Neutrophil (primary cell): ENCODE data around the gene MAP2.

Experiments
- H3K27ac ChIP-seq: fragments of 200-600 bp; sonication (generic); 2 replicates; pipeline ENCODE4 v1.5.1; 2016; ENCODE audit warnings: mild to moderate bottlenecking, moderate library complexity
- H3K27me3 ChIP-seq: fragments of 200-600 bp; sonication (generic); 2 replicates; pipeline ENCODE4 v1.6.0; 2016; ENCODE audit warnings: mild to moderate bottlenecking
- H3K36me3 ChIP-seq: fragments of 200-600 bp; sonication (generic); 2 replicates; pipeline ENCODE4 v1.5.1; 2017
- H3K4me1 ChIP-seq, 2 experiments: fragments of 200-600 bp in 1 of 2; sonication (generic) in 1 of 2; 1 replicate in 1 of 2; 2 replicates in 1 of 2; pipeline versions ENCODE4 v1.5.1 to v1.6.1; 2013 to 2016; ENCODE audit warnings: low read depth in 1 of 2, low read length in 1 of 2, mild to moderate bottlenecking in 1 of 2, moderate library complexity in 1 of 2; ENCODE audit not compliant: control insufficient read depth in 1 of 2, insufficient read depth in 1 of 2
- H3K4me3 ChIP-seq, 2 experiments: fragments of 200-600 bp in 1 of 2; sonication (generic) in 1 of 2; 1 replicate in 1 of 2; 2 replicates in 1 of 2; pipeline ENCODE4 v1.5.1; 2013 to 2016; ENCODE audit warnings: low read depth in 1 of 2, low read length in 1 of 2, mild to moderate bottlenecking in 1 of 2, moderate library complexity in 1 of 2
- H3K9me3 ChIP-seq: fragments of 200-600 bp; sonication (generic); 2 replicates; pipeline ENCODE4 v1.5.1; 2016
- TF ChIP-seq, protein P1 (sequence below): fragments of 200-600 bp; sonication (generic); IDR thresholded peaks from 2 replicates; pipeline ENCODE4 v1.5.1; 2016; ENCODE audit warnings: antibody characterized with exemption

The MAP2 gene

DNA sequence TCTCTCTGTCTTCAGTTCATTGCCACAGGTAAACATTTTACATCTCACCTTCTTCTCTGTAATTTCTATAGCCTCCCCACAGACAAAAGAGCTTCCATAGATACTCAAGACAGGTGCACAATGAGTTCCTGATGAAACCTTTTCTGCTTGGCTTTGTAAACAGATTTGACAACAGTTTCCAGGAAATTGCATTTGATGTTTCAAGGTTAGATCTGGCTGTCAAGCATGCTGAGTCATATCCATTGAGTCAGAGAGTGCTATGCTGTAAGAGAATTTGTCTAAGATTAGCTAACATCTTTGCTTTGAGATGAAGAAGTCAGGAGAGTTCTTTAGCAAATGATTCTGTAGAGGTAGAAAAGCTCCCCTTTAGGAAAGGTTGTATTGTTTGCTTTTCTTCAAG is 40.6 kb upstream of the MAP2 start:
- Histone ChIP-seq H3K4me1 (no peaks in the 10 kb centered on the region), H3K36me3 (no peaks in the 10 kb centered on the region), H3K27me3 (no peaks in the 10 kb centered on the region), H3K4me3 (no peak overlapping the region), H3K27ac (no peak overlapping the region), H3K9me3 (no peaks in the 10 kb centered on the region)
- TF ChIP-seq, protein P1, sequence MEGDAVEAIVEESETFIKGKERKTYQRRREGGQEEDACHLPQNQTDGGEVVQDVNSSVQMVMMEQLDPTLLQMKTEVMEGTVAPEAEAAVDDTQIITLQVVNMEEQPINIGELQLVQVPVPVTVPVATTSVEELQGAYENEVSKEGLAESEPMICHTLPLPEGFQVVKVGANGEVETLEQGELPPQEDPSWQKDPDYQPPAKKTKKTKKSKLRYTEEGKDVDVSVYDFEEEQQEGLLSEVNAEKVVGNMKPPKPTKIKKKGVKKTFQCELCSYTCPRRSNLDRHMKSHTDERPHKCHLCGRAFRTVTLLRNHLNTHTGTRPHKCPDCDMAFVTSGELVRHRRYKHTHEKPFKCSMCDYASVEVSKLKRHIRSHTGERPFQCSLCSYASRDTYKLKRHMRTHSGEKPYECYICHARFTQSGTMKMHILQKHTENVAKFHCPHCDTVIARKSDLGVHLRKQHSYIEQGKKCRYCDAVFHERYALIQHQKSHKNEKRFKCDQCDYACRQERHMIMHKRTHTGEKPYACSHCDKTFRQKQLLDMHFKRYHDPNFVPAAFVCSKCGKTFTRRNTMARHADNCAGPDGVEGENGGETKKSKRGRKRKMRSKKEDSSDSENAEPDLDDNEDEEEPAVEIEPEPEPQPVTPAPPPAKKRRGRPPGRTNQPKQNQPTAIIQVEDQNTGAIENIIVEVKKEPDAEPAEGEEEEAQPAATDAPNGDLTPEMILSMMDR = no peak

DNA sequence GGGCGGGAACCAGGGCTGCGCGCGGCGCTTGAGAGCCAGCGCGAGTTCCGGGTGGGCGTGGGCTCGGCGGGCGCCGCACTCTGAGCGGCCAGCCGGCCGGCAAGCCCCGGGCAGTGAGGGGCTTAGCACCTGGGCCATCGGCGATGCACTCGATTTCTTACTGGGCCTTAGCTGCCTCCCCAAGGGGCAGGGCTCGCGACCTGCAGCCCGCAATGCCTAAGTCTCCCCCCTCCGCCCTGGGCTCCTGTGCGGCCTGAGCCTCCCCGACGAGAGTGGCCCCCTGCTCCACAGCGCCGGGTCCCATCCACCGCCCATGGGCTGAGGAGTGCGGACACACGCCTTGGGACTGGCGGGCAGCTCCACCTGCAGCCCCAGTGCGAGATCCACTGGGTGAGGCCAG is 36.5 kb upstream of the MAP2 start:
- H3K4me3 ChIP-seq = no peak overlapping the region
- H3K36me3 ChIP-seq = no peaks in the 10 kb centered on the region
- H3K27me3 ChIP-seq = no peaks in the 10 kb centered on the region
- TF ChIP-seq, protein P1 = no peak
- H3K9me3 ChIP-seq = no peaks in the 10 kb centered on the region
- no peak overlapping the region for H3K27ac ChIP-seq
- H3K4me1 ChIP-seq = no peaks in the 10 kb centered on the region

DNA sequence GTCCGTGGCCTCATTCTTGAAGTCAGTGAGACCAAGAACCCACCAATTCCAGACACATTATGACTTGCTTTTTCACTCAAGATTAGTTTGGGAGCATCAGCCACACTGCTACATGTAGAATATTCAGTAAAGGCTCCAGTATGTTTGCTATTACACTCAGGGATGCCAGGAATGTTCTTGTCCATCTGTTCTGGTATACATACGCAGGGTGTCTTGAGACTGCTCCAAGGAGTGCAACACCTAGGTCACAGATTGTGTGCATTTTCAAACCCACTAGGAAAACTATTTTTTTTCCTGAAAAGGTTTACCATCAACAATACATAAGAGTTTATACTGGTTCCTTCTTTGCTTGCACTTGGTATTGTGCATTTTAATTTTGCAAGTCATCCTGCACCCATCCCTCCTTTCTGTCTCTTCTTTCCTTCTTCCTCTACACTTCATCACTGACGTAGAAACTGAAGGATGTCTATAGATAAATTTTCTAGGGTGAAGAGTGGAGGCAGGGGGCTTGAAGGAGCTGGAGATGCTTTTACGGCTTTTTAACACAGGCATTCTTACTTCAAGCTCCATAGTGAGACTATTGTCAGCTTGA is 35.3 kb upstream of the MAP2 start:
- Histone ChIP-seq H3K27me3 (no peaks in the 10 kb centered on the region), H3K36me3 (no peaks in the 10 kb centered on the region), H3K4me3 (no peak overlapping the region), H3K9me3 (no peaks in the 10 kb centered on the region), H3K27ac (no peak overlapping the region), H3K4me1 (no peaks in the 10 kb centered on the region)
- TF ChIP-seq, protein P1 = no peak

DNA sequence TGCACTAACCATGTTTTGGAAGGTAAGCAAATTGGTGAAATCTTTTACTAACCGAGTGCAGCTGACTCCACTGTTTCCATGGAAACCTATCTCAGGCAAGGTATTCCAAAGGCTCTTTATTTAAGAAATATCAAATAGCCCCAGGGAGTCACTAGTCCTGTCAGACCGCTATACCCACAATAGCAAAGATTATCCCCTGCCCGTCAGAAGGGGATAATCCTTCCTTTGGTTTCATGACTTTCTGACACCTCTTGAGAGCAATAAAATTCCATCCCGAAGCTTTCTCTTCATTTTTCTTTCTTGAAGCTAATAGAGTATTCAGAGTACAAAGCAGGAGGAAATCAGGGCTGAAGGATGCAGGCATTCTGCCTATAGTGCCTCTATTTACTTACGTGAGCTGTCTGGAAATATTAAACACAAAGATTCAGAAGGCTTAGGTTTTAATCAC is 34.7 kb upstream of the MAP2 start:
- no peak overlapping the region for H3K4me3 ChIP-seq
- H3K36me3 ChIP-seq = no peaks in the 10 kb centered on the region
- no peak overlapping the region for H3K27ac ChIP-seq
- H3K9me3 ChIP-seq = no peaks in the 10 kb centered on the region
- no peaks in the 10 kb centered on the region for H3K4me1 ChIP-seq
- no peaks in the 10 kb centered on the region for H3K27me3 ChIP-seq
- TF ChIP-seq, protein P1 = no peak

DNA sequence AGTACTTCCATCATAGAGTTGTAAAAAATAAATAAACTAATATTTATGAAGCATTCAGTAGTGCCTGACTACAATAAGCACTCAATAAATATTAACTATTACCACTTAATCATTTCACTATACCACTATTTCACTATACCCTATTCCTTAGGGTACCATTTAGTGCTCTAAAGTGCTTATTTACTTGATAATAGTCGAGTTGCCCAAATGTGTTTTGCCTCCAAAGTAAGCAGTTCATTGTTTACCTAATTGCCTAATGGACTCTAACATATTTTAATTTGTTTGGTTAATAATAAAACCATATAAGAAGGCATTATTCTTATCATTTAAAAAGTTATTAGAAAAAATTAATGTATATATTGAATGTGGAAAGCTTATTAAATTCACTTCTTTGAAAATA is 33.0 kb upstream of the MAP2 start:
- Histone ChIP-seq H3K27me3 (no peaks in the 10 kb centered on the region), H3K4me3 (no peak overlapping the region), H3K36me3 (no peaks in the 10 kb centered on the region), H3K9me3 (no peaks in the 10 kb centered on the region), H3K27ac (no peak overlapping the region), H3K4me1 (no peaks in the 10 kb centered on the region)
- TF ChIP-seq, protein P1 = no peak
